GM19035 (cell line): ENCODE measurements around the gene IFIT3.
"Not testable (repeated sequence)": the region's sequence is repeated elsewhere in the genome, so short reads cannot be mapped to it uniquely, and the experiment has no call there.

Experiments used
- ATAC-seq: cut with Tn5 transposase; IDR thresholded peaks from one replicate; pipeline ENCODE4 v1.9.1; 2021; ENCODE audit not compliant: unreplicated experiment

The IFIT3 gene

GRCh38 chr10:89304026-89304425, 23.8 kb upstream of the IFIT3 start:
- no peak for ATAC-seq

- ATAC-seq: no peak
Measured at GRCh38 chr10:89304446-89304845, 23.4 kb upstream of the IFIT3 start.

GRCh38 chr10:89304925-89305324, 22.9 kb upstream of the IFIT3 start:
- no peak for ATAC-seq

DNA sequence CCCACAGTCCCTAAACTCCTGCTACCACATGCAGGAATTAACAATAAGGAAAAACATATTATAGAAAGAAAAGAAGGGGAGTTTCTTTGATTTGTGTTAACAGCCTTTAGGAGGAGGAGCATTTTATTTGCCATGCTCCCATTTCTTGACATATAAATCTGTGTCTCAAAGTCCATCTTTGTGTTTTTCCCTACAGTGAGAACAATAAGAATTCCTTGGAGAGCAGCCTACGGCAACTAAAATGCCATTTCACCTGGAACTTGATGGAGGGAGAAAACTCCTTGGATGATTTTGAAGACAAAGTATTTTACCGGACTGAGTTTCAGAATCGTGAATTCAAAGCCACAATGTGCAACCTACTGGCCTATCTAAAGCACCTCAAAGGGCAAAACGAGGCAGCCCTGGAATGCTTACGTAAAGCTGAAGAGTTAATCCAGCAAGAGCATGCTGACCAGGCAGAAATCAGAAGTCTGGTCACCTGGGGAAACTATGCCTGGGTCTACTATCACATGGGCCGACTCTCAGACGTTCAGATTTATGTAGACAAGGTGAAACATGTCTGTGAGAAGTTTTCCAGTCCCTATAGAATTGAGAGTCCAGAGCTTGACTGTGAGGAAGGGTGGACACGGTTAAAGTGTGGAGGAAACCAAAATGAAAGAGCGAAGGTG, 21.9 kb upstream of the IFIT3 start:
- no peak for ATAC-seq

- ATAC-seq: no peak
Measured at GRCh38 chr10:89306434-89307268, 21.1 kb upstream of the IFIT3 start.

GRCh38 chr10:89307269-89307577, 20.6 kb upstream of the IFIT3 start:
- ATAC-seq: no peak

- no peak for ATAC-seq
Measured at GRCh38 chr10:89308266-89308665, 19.5 kb upstream of the IFIT3 start.

GRCh38 chr10:89308736-89309135, 19.1 kb upstream of the IFIT3 start:
- no peak for ATAC-seq

DNA sequence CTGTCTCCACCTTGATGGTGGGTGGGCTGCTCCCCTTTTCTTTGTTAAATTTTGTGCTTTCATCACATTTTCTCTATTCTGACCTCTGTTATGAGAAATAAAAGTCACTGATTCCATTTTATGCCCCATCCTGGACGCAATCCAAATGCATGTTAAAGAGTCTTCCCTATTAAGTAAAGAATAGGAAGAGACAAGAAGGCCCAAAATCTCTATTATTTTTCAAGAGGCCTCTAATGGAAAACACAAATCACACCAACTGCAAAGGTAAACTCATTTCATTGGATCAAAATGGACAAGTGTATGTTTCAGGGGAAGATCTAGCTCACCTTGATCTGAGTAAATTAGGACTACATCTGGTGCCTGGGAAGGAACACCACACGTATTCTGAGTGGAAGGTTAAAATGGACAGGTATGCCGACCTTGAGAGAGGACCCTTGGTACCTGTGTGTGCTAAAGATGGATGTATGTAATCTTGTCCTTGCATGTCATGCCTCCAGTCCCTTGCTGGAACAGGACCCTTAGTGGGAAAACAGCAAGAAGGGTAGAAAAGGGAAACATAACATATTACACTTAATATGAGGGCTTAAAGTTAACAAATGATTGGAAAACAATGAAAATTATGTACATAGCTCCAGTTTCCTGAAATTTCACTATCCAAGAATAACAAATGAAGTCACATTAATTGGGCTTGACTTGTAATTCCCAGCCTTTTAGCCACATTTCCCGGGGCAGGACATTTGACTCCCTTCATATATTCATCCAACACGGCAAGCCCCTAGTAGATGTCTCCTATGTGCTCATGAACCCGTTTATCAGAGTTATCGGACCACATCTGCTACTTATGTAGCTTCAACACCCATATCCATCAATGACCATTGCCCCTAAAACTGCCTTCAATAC, 18.4 kb upstream of the IFIT3 start:
- ATAC-seq: no peak

GRCh38 chr10:89310056-89310893, 17.5 kb upstream of the IFIT3 start:
- no peak for ATAC-seq

- no peak for ATAC-seq
Measured at GRCh38 chr10:89312973-89313372, 14.8 kb upstream of the IFIT3 start.

DNA sequence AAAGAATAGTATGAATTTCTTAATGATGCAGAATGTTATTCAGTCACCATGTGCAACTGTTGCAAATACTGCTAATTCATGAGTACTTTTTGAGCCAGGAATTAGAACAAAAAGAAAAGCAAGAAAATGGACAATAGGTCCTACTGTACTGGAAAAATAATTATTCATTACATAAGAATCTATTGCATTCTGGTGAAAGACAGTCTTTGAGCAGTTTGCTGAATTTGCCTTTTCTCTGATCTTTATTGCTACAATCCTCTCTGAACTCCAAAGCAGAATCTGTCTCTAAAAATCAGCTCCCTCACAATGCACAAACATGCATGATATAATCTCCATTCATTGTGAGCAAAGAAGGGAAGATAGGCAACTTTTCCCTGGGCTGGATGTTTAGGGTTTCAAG, 13.1 kb upstream of the IFIT3 start:
- no peak for ATAC-seq

- not testable (repeated sequence) for ATAC-seq
Measured at GRCh38 chr10:89318047-89318446, 9.8 kb upstream of the IFIT3 start.

DNA sequence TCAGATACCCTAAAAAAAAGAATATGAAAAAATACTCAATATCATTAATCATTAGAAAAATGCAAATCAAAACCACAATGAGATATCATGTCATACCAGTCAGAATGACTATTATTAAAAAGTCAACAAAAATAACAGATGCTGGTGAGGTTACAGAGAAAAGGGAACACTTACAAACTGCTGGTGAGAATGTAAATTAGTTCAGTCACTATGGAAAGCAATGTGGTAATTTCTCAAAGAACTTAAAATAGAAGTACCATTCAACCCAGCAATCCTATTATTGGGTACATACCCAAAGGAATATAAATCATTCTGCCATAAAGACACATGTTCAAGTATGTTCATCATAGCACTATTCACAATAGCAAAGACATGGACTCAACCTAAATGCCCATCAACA, 2.7 kb upstream of the IFIT3 start:
- ATAC-seq: not testable (repeated sequence)

DNA sequence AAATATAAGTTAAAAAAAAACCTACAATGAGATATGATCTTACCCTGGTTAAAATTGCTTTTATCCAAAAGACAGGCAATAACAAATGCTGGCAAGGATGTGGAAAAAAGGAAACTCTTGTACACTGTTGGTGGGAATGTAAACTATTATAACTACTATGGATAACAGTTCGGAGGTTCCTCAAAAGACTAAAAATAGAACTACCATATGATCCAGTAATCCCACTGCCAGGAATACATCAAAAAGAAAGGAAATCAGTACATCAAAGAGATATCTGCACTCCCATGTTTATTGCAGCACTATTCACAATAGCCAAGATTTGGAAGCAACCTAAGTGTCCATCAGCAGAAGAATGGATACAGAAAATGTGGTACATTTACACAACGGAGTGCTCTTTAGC, 1.9 kb upstream of the IFIT3 start:
- not testable (repeated sequence) for ATAC-seq

DNA sequence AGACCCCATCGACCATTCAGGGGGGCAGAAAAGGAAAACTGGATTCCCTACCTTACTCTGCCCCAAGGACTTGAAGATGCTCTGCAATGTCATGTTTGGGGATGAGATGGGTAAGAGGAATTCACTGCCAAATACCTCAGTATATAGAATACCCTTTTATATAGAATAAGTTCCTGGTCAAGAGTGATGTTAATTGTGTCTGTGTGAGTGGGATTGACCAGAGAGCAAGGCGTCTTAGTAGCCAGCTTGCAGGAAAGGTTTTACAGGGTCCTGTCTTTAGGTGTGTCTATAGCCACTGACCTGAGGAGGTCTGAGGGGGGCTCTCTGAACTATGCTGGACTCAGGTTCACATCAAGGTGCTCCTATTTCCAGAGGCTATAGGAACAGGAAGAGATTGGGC, 1.4 kb downstream of the IFIT3 start:
- ATAC-seq: no peak

- ATAC-seq: not testable (repeated sequence)
Measured at GRCh38 chr10:89330014-89330413, 2.2 kb downstream of the IFIT3 start.

DNA sequence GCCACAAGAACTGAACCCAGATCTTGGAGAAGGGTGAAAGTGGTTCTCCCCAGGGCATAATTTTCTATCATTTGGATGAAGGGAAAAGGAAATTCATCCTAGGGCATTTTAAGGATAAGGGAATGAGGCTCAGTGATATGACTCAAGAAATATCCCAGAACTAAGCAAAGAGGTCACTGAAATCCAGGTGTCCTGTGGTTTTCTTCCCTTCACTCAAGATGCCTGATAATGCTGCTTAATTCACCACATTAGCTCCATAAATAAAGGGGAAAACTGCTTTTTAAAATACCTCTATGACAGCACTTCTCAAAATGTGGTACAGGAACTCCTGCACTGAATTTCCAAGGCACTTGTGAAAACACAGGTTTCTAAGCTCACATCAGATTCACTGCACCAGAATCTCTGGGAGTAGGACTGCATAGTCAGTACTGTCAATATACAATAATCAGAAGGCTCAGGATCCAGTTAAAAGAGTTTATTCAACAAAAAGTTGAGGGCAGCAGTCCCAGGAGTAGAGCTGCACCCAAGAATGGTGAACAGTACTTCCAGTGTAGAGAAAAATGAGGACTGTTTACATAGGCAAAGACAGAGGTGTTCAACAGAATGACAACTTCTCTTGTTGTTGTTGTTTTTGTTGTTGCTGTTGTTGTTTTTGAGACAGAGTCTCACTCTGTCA, 2.9 kb downstream of the IFIT3 start:
- ATAC-seq: no peak

- ATAC-seq: not testable (repeated sequence)
Measured at GRCh38 chr10:89331487-89332122, 3.8 kb downstream of the IFIT3 start.
